Measurements from ENCODE around the gene FLNC.

The FLNC gene

DNA sequence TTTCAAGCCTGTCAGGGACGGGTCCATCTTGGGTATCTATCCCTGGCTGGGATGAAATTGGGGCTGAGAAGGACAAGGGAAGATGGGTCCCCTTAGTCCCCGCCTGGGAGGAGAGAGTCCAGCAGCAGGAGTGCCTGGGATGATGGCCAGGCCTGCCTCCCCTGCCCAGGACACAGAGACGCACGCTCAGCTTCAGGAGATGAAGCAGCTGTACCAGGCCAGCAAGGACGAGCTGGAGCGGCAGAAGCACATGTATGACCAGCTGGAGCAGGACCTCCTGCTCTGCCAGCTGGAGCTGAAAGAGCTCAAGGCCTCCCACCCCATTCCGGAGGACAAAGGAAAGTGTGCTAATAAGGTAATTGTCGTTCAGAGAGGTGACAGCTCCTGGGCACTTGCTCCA, 23.0 kb upstream of the FLNC start:
- no peaks in the 10 kb centered on the region for H3K9me3 ChIP-seq (ENCODE audit: control insufficient read depth, insufficient read depth, low read length)
- H3K27ac ChIP-seq (ENCODE audit: low read depth, low read length) = no peak overlapping the region
- no peaks in the 10 kb centered on the region for H3K27me3 ChIP-seq (ENCODE audit: control insufficient read depth, low read length)
- H3K79me2 ChIP-seq (ENCODE audit: control insufficient read depth, low read length) = no peaks in the 10 kb centered on the region
- no peaks in the 10 kb centered on the region for H4K20me1 ChIP-seq (ENCODE audit: control insufficient read depth, insufficient read depth, low read depth, low read length)
- no peak overlapping the region for H3K4me3 ChIP-seq (ENCODE audit: low read length)
- H3K36me3 ChIP-seq (ENCODE audit: control insufficient read depth, low read length) = peaks cover 41% of the 10 kb centered on the region
- H3K4me2 ChIP-seq (ENCODE audit: low read length) = no peak overlapping the region
- H3K4me1 ChIP-seq (ENCODE audit: control insufficient read depth, low read length) = no peaks in the 10 kb centered on the region
- no peak for TF ChIP-seq EZH2phosphoT487 (IDR thresholded peaks at IDR 0.05; ENCODE audit: borderline replicate concordance, low read length)
- TF ChIP-seq, protein P1, sequence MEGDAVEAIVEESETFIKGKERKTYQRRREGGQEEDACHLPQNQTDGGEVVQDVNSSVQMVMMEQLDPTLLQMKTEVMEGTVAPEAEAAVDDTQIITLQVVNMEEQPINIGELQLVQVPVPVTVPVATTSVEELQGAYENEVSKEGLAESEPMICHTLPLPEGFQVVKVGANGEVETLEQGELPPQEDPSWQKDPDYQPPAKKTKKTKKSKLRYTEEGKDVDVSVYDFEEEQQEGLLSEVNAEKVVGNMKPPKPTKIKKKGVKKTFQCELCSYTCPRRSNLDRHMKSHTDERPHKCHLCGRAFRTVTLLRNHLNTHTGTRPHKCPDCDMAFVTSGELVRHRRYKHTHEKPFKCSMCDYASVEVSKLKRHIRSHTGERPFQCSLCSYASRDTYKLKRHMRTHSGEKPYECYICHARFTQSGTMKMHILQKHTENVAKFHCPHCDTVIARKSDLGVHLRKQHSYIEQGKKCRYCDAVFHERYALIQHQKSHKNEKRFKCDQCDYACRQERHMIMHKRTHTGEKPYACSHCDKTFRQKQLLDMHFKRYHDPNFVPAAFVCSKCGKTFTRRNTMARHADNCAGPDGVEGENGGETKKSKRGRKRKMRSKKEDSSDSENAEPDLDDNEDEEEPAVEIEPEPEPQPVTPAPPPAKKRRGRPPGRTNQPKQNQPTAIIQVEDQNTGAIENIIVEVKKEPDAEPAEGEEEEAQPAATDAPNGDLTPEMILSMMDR (IDR thresholded peaks at IDR 0.05; ENCODE audit: low read depth, low read length, poor library complexity, severe bottlenecking) = no peak
- H3F3A ChIP-seq (ENCODE audit: control insufficient read depth, insufficient read depth) = no peaks in the 10 kb centered on the region
- no peaks in the 10 kb centered on the region for H3K9me2 ChIP-seq (replicated peaks; ENCODE audit: control insufficient read depth, low read length)

DNA sequence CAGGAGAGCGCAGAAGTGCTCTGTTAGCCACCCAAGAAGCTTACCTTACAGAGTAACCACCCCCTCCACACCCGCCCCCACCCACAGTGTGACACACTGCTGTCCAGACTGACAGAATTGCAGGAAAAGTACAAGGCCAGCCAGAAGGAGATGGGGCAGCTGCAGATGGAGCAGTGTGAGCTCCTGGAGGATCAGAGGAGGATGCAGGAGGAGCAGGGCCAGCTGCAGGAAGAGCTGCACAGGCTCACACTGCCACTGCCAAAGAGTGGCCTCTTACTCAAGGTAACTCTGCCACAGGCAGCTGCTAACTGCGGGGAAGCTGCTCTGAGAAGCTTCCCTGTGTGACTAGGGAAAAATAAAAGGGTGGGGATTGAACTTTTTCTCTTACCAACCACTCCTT, 20.8 kb upstream of the FLNC start:
- Histone ChIP-seq H3K27ac (ENCODE audit: low read depth, low read length) (no peak overlapping the region), H3K27me3 (ENCODE audit: control insufficient read depth, low read length) (no peaks in the 10 kb centered on the region), H3F3A (ENCODE audit: control insufficient read depth, insufficient read depth) (no peaks in the 10 kb centered on the region), H3K9me2 (replicated peaks; ENCODE audit: control insufficient read depth, low read length) (no peaks in the 10 kb centered on the region), H3K4me2 (ENCODE audit: low read length) (no peak overlapping the region), H4K20me1 (ENCODE audit: control insufficient read depth, insufficient read depth, low read depth, low read length) (no peaks in the 10 kb centered on the region), H3K36me3 (ENCODE audit: control insufficient read depth, low read length) (peaks cover 33% of the 10 kb centered on the region; the same call in 1 of the 2 replicates), H3K4me1 (ENCODE audit: control insufficient read depth, low read length) (no peaks in the 10 kb centered on the region), H3K79me2 (ENCODE audit: control insufficient read depth, low read length) (no peaks in the 10 kb centered on the region), H3K4me3 (ENCODE audit: low read length) (no peak overlapping the region), H3K9me3 (ENCODE audit: control insufficient read depth, insufficient read depth, low read length) (no peaks in the 10 kb centered on the region)
- TF ChIP-seq, protein P1 (IDR thresholded peaks at IDR 0.05; ENCODE audit: low read depth, low read length, poor library complexity, severe bottlenecking) = no peak
- no peak for TF ChIP-seq EZH2phosphoT487 (IDR thresholded peaks at IDR 0.05; ENCODE audit: borderline replicate concordance, low read length)

GRCh38 chr7:128810473-128810872, 19.7 kb upstream of the FLNC start:
- H3K4me3 ChIP-seq (ENCODE audit: low read length) = no peak overlapping the region
- no peaks in the 10 kb centered on the region for H3K9me3 ChIP-seq (ENCODE audit: control insufficient read depth, insufficient read depth, low read length)
- H3F3A ChIP-seq (ENCODE audit: control insufficient read depth, insufficient read depth) = no peaks in the 10 kb centered on the region
- peaks cover 24% of the 10 kb centered on the region; the same call in 1 of the 2 replicates for H3K36me3 ChIP-seq (ENCODE audit: control insufficient read depth, low read length)
- no peak overlapping the region for H3K4me2 ChIP-seq (ENCODE audit: low read length)
- H4K20me1 ChIP-seq (ENCODE audit: control insufficient read depth, insufficient read depth, low read depth, low read length) = no peaks in the 10 kb centered on the region
- H3K9me2 ChIP-seq (replicated peaks; ENCODE audit: control insufficient read depth, low read length) = no peaks in the 10 kb centered on the region
- no peaks in the 10 kb centered on the region for H3K27me3 ChIP-seq (ENCODE audit: control insufficient read depth, low read length)
- no peaks in the 10 kb centered on the region for H3K79me2 ChIP-seq (ENCODE audit: control insufficient read depth, low read length)
- TF ChIP-seq, protein P1 (IDR thresholded peaks at IDR 0.05; ENCODE audit: low read depth, low read length, poor library complexity, severe bottlenecking) = no peak
- no peak for TF ChIP-seq EZH2phosphoT487 (IDR thresholded peaks at IDR 0.05; ENCODE audit: borderline replicate concordance, low read length)
- peaks cover 7% of the 10 kb centered on the region for H3K4me1 ChIP-seq (ENCODE audit: control insufficient read depth, low read length)
- H3K27ac ChIP-seq (ENCODE audit: low read depth, low read length) = no peak overlapping the region

Measured in DOHH2 (cell line).